GM19238 (cell line): Measurements from ENCODE around the gene CD3G.
"Not testable (repeated sequence)": the region's sequence is repeated elsewhere in the genome, so short reads cannot be mapped to it uniquely, and the experiment has no call there.

Experiments
- DNase-seq: peaks from one replicate; pipeline ENCODE4 v3.0.0; 2011; ENCODE audit warnings: low spot score; ENCODE audit not compliant: insufficient read length

The CD3G gene

GRCh38 chr11:118343981-118344515 is at the start of gene CD3G:
TSS of gene CD3G (plus strand) at chr11:118344344. CDS start at chr11:118344424, 80 bp downstream.
- DNase-seq = no peak

GRCh38 chr11:118295199-118295598 is 48.9 kb upstream of the CD3G start:
- no peak for DNase-seq

GRCh38 chr11:118295815-118296454 is 48.2 kb upstream of the CD3G start:
- no peak for DNase-seq

- no peak for DNase-seq
These were observed 42.4 kb upstream of the CD3G start for GRCh38 chr11:118301600-118302195.

- no peak for DNase-seq
These were observed 39.9 kb upstream of the CD3G start for GRCh38 chr11:118304227-118304567.

- DNase-seq = no peak
These were observed 39.4 kb upstream of the CD3G start, which contains the start of gene CD3E for GRCh38 chr11:118304568-118305248. TSS of gene CD3E (plus strand) at chr11:118304730. CDS start at chr11:118304953, 223 bp downstream.

- DNase-seq = no peak
These were observed 38.4 kb upstream of the CD3G start for GRCh38 chr11:118305726-118306125.

- DNase-seq = no peak
These were observed 37.6 kb upstream of the CD3G start for GRCh38 chr11:118306556-118306955.

GRCh38 chr11:118308995-118309528 is 35.1 kb upstream of the CD3G start:
- not testable (repeated sequence) for DNase-seq

GRCh38 chr11:118310271-118310670 is 33.9 kb upstream of the CD3G start:
- DNase-seq = no peak

GRCh38 chr11:118310781-118311485 is 33.2 kb upstream of the CD3G start:
- DNase-seq = no peak

GRCh38 chr11:118311518-118311917 is 32.6 kb upstream of the CD3G start:
- no peak for DNase-seq

- no peak for DNase-seq
These were observed 31.8 kb upstream of the CD3G start for GRCh38 chr11:118312328-118312727.

GRCh38 chr11:118313242-118313641 is 30.9 kb upstream of the CD3G start:
- DNase-seq = no peak

- DNase-seq = no peak
These were observed 29.1 kb upstream of the CD3G start for GRCh38 chr11:118314988-118315411.

GRCh38 chr11:118318124-118318523 is 26.0 kb upstream of the CD3G start:
- DNase-seq = no peak

- no peak for DNase-seq
These were observed 25.4 kb upstream of the CD3G start for GRCh38 chr11:118318581-118319336.

- DNase-seq = no peak
These were observed 24.8 kb upstream of the CD3G start for GRCh38 chr11:118319337-118319707.

- DNase-seq = no peak
These were observed 23.6 kb upstream of the CD3G start for GRCh38 chr11:118320515-118320914.

GRCh38 chr11:118321386-118322082 is 22.6 kb upstream of the CD3G start:
- no peak for DNase-seq
